NCI-H748 (cell line): ENCODE data around the gene DMWD.
"Not testable (repeated sequence)": the region's sequence is repeated elsewhere in the genome, so short reads cannot be mapped to it uniquely, and the experiment has no call there.

Source experiments
- DNase-seq: peaks from one replicate; lab custom pipeline; 2025; ENCODE audit not compliant: unreplicated experiment; lab: John Stamatoyannopoulos, UW

DMWD gene

GRCh38 chr19:45817010-45817724 is 24.5 kb upstream of the DMWD start:
- peak; percentile 91 for DNase-seq

GRCh38 chr19:45816236-45817009 is 23.8 kb upstream of the DMWD start:
- DNase-seq = no peak

- no peak for DNase-seq
Measured at GRCh38 chr19:45815481-45816216, 23.0 kb upstream of the DMWD start.

GRCh38 chr19:45814851-45815480 is 22.3 kb upstream of the DMWD start, which contains the start of gene RSPH6A:
TSS of gene RSPH6A (minus strand) at chr19:45815308. CDS start at chr19:45815176, 132 bp downstream.
- DNase-seq = no peak

GRCh38 chr19:45814166-45814780 is 21.6 kb upstream of the DMWD start:
- no peak for DNase-seq

- no peak for DNase-seq
Measured at GRCh38 chr19:45812297-45812696, 19.7 kb upstream of the DMWD start.

- DNase-seq = peak; percentile 71
Measured at GRCh38 chr19:45809643-45810159, 17.1 kb upstream of the DMWD start.

GRCh38 chr19:45805719-45806118 is 13.1 kb upstream of the DMWD start:
- DNase-seq = no peak

GRCh38 chr19:45804959-45805230 is 12.2 kb upstream of the DMWD start:
- no peak for DNase-seq

- DNase-seq = no peak
Measured at GRCh38 chr19:45804140-45804958, 11.7 kb upstream of the DMWD start.

- no peak for DNase-seq
Measured at GRCh38 chr19:45801603-45802175, 9.0 kb upstream of the DMWD start.

GRCh38 chr19:45800070-45800553 is 7.5 kb upstream of the DMWD start:
- no peak for DNase-seq

GRCh38 chr19:45799541-45799940 is 6.9 kb upstream of the DMWD start:
- not testable (repeated sequence) for DNase-seq

- peak; percentile 74 for DNase-seq
Measured at GRCh38 chr19:45798995-45799517, 6.4 kb upstream of the DMWD start.

- no peak for DNase-seq
Measured at GRCh38 chr19:45794627-45795026, 2.0 kb upstream of the DMWD start.

GRCh38 chr19:45793876-45794275 is 1.2 kb upstream of the DMWD start:
- no peak for DNase-seq

- DNase-seq = no peak
Measured at GRCh38 chr19:45793178-45793564, 526 bp upstream of the DMWD start.

GRCh38 chr19:45791744-45792469 is 738 bp downstream of the DMWD start:
- DNase-seq = no peak

- no peak for DNase-seq
Measured at GRCh38 chr19:45790942-45791341, 1.7 kb downstream of the DMWD start.
